ENCODE measurements around the gene CCDC12.

The CCDC12 gene

GRCh38 chr3:47015151-47015550 lies 38.6 kb upstream of the CCDC12 start:
- no peaks in the 10 kb centered on the region for H3K9me3 ChIP-seq (ENCODE audit: control insufficient read depth, low read length)
- peaks cover 9% of the 10 kb centered on the region for H3K4me1 ChIP-seq (ENCODE audit: control insufficient read depth, insufficient read depth, low read length, poor library complexity, severe bottlenecking)
- H3K4me3 ChIP-seq (ENCODE audit: insufficient read depth, low read depth, low read length, poor library complexity, severe bottlenecking) = no peak overlapping the region
- H3K27me3 ChIP-seq (replicated peaks; ENCODE audit: control insufficient read depth, insufficient read depth, low read length, poor library complexity, severe bottlenecking) = no peaks in the 10 kb centered on the region
- no peak for DNase-seq
- H3K27ac ChIP-seq (ENCODE audit: insufficient read depth, low read length, poor library complexity, severe bottlenecking) = no peak overlapping the region
- peaks cover 40% of the 10 kb centered on the region for H3K36me3 ChIP-seq (ENCODE audit: control insufficient read depth, insufficient read depth, low read length)

- H3K4me3 ChIP-seq (ENCODE audit: insufficient read depth, low read depth, low read length, poor library complexity, severe bottlenecking) = no peak overlapping the region
- H3K27me3 ChIP-seq (replicated peaks; ENCODE audit: control insufficient read depth, insufficient read depth, low read length, poor library complexity, severe bottlenecking) = no peaks in the 10 kb centered on the region
- H3K4me1 ChIP-seq (ENCODE audit: control insufficient read depth, insufficient read depth, low read length, poor library complexity, severe bottlenecking) = peaks cover 9% of the 10 kb centered on the region
- no peak overlapping the region for H3K27ac ChIP-seq (ENCODE audit: insufficient read depth, low read length, poor library complexity, severe bottlenecking)
- H3K36me3 ChIP-seq (ENCODE audit: control insufficient read depth, insufficient read depth, low read length) = peaks cover 30% of the 10 kb centered on the region
- DNase-seq = no peak
- H3K9me3 ChIP-seq (ENCODE audit: control insufficient read depth, low read length) = no peaks in the 10 kb centered on the region
Observed at GRCh38 chr3:47014036-47014435, 37.5 kb upstream of the CCDC12 start.

GRCh38 chr3:47013231-47013630 lies 36.7 kb upstream of the CCDC12 start:
- no peak overlapping the region for H3K4me3 ChIP-seq (ENCODE audit: insufficient read depth, low read depth, low read length, poor library complexity, severe bottlenecking)
- H3K27ac ChIP-seq (ENCODE audit: insufficient read depth, low read length, poor library complexity, severe bottlenecking) = no peak overlapping the region
- H3K36me3 ChIP-seq (ENCODE audit: control insufficient read depth, insufficient read depth, low read length) = peaks cover 28% of the 10 kb centered on the region
- H3K9me3 ChIP-seq (ENCODE audit: control insufficient read depth, low read length) = no peaks in the 10 kb centered on the region
- peaks cover 9% of the 10 kb centered on the region for H3K4me1 ChIP-seq (ENCODE audit: control insufficient read depth, insufficient read depth, low read length, poor library complexity, severe bottlenecking)
- DNase-seq = no peak
- H3K27me3 ChIP-seq (replicated peaks; ENCODE audit: control insufficient read depth, insufficient read depth, low read length, poor library complexity, severe bottlenecking) = no peaks in the 10 kb centered on the region

GRCh38 chr3:47012342-47013230 lies 36.0 kb upstream of the CCDC12 start:
- Histone ChIP-seq H3K36me3 (ENCODE audit: control insufficient read depth, insufficient read depth, low read length) (peaks cover 28% of the 10 kb centered on the region), H3K9me3 (ENCODE audit: control insufficient read depth, low read length) (no peaks in the 10 kb centered on the region), H3K27me3 (replicated peaks; ENCODE audit: control insufficient read depth, insufficient read depth, low read length, poor library complexity, severe bottlenecking) (no peaks in the 10 kb centered on the region), H3K4me3 (ENCODE audit: insufficient read depth, low read depth, low read length, poor library complexity, severe bottlenecking) (no peak overlapping the region), H3K27ac (ENCODE audit: insufficient read depth, low read length, poor library complexity, severe bottlenecking) (no peak overlapping the region), H3K4me1 (ENCODE audit: control insufficient read depth, insufficient read depth, low read length, poor library complexity, severe bottlenecking) (peaks cover 9% of the 10 kb centered on the region)
- no peak for DNase-seq

- peak overlapping the region; percentile 5 for H3K27ac ChIP-seq (ENCODE audit: insufficient read depth, low read length, poor library complexity, severe bottlenecking)
- H3K36me3 ChIP-seq (ENCODE audit: control insufficient read depth, insufficient read depth, low read length) = peaks cover 31% of the 10 kb centered on the region
Observed at GRCh38 chr3:47011371-47011770, 34.8 kb upstream of the CCDC12 start.

GRCh38 chr3:47010910-47011309 lies 34.4 kb upstream of the CCDC12 start:
- H3K27me3 ChIP-seq (replicated peaks; ENCODE audit: control insufficient read depth, insufficient read depth, low read length, poor library complexity, severe bottlenecking) = no peaks in the 10 kb centered on the region
- no peak for DNase-seq
- no peak overlapping the region for H3K27ac ChIP-seq (ENCODE audit: insufficient read depth, low read length, poor library complexity, severe bottlenecking)
- peaks cover 33% of the 10 kb centered on the region for H3K36me3 ChIP-seq (ENCODE audit: control insufficient read depth, insufficient read depth, low read length)
- no peak overlapping the region for H3K4me3 ChIP-seq (ENCODE audit: insufficient read depth, low read depth, low read length, poor library complexity, severe bottlenecking)
- H3K4me1 ChIP-seq (ENCODE audit: control insufficient read depth, insufficient read depth, low read length, poor library complexity, severe bottlenecking) = no peaks in the 10 kb centered on the region
- H3K9me3 ChIP-seq (ENCODE audit: control insufficient read depth, low read length) = no peaks in the 10 kb centered on the region

More at GRCh38 chr3:47011371-47011770, 34.8 kb upstream of the CCDC12 start:
- Histone ChIP-seq H3K27me3 (replicated peaks; ENCODE audit: control insufficient read depth, insufficient read depth, low read length, poor library complexity, severe bottlenecking) (no peaks in the 10 kb centered on the region), H3K4me3 (ENCODE audit: insufficient read depth, low read depth, low read length, poor library complexity, severe bottlenecking) (no peak overlapping the region), H3K9me3 (ENCODE audit: control insufficient read depth, low read length) (no peaks in the 10 kb centered on the region), H3K4me1 (ENCODE audit: control insufficient read depth, insufficient read depth, low read length, poor library complexity, severe bottlenecking) (no peaks in the 10 kb centered on the region)
- no peak for DNase-seq

GRCh38 chr3:47010111-47010712 lies 33.7 kb upstream of the CCDC12 start:
- DNase-seq = no peak
- Histone ChIP-seq H3K4me3 (ENCODE audit: insufficient read depth, low read depth, low read length, poor library complexity, severe bottlenecking) (no peak overlapping the region), H3K27ac (ENCODE audit: insufficient read depth, low read length, poor library complexity, severe bottlenecking) (no peak overlapping the region), H3K27me3 (replicated peaks; ENCODE audit: control insufficient read depth, insufficient read depth, low read length, poor library complexity, severe bottlenecking) (no peaks in the 10 kb centered on the region), H3K9me3 (ENCODE audit: control insufficient read depth, low read length) (no peaks in the 10 kb centered on the region), H3K4me1 (ENCODE audit: control insufficient read depth, insufficient read depth, low read length, poor library complexity, severe bottlenecking) (no peaks in the 10 kb centered on the region), H3K36me3 (ENCODE audit: control insufficient read depth, insufficient read depth, low read length) (peaks cover 40% of the 10 kb centered on the region)

- H3K4me3 ChIP-seq (ENCODE audit: insufficient read depth, low read depth, low read length, poor library complexity, severe bottlenecking) = peak overlapping the region; percentile 32
- H3K27me3 ChIP-seq (replicated peaks; ENCODE audit: control insufficient read depth, insufficient read depth, low read length, poor library complexity, severe bottlenecking) = no peaks in the 10 kb centered on the region
- no peaks in the 10 kb centered on the region for H3K9me3 ChIP-seq (ENCODE audit: control insufficient read depth, low read length)
- DNase-seq = peak; percentile 18 to 72 (median 56)
- H3K4me1 ChIP-seq (ENCODE audit: control insufficient read depth, insufficient read depth, low read length, poor library complexity, severe bottlenecking) = no peaks in the 10 kb centered on the region
- peak overlapping the region; percentile 51 for H3K27ac ChIP-seq (ENCODE audit: insufficient read depth, low read length, poor library complexity, severe bottlenecking)
- H3K36me3 ChIP-seq (ENCODE audit: control insufficient read depth, insufficient read depth, low read length) = peaks cover 48% of the 10 kb centered on the region
Observed at GRCh38 chr3:47009225-47010110, 32.9 kb upstream of the CCDC12 start.

- no peaks in the 10 kb centered on the region for H3K4me1 ChIP-seq (ENCODE audit: control insufficient read depth, insufficient read depth, low read length, poor library complexity, severe bottlenecking)
- H3K36me3 ChIP-seq (ENCODE audit: control insufficient read depth, insufficient read depth, low read length) = peaks cover 54% of the 10 kb centered on the region
- H3K27ac ChIP-seq (ENCODE audit: insufficient read depth, low read length, poor library complexity, severe bottlenecking) = peak overlapping the region; percentile 51
- H3K27me3 ChIP-seq (replicated peaks; ENCODE audit: control insufficient read depth, insufficient read depth, low read length, poor library complexity, severe bottlenecking) = no peaks in the 10 kb centered on the region
- no peak for DNase-seq
- no peak overlapping the region for H3K4me3 ChIP-seq (ENCODE audit: insufficient read depth, low read depth, low read length, poor library complexity, severe bottlenecking)
- H3K9me3 ChIP-seq (ENCODE audit: control insufficient read depth, low read length) = no peaks in the 10 kb centered on the region
Observed at GRCh38 chr3:47008851-47009224, 32.3 kb upstream of the CCDC12 start.

Measured in effector memory CD4-positive, alpha-beta T cell (primary cell).